GM12891 (cell line): ENCODE measurements around the gene ZNF581.

Experiments
- POLR2A ChIP-seq: IDR thresholded peaks from 2 replicates; pipeline ENCODE4 v1.6.1; 2011; ENCODE audit warnings: low read depth, low read length, control low read depth
- POLR2AphosphoS5 ChIP-seq: IDR thresholded peaks from 2 replicates; pipeline ENCODE4 v1.6.1; 2011; ENCODE audit warnings: low read depth, low read length, control low read depth
- SPI1 ChIP-seq: IDR thresholded peaks from 2 replicates; pipeline ENCODE4 v1.6.1; 2011; ENCODE audit warnings: low read depth, low read length, control low read depth
- TAF1 ChIP-seq: IDR thresholded peaks from 2 replicates; pipeline ENCODE4 v1.6.1; 2011; ENCODE audit warnings: low read depth, low read length, control low read depth

- TF ChIP-seq SPI1 (no peak), POLR2A (no peak), TAF1 (no peak), POLR2AphosphoS5 (no peak)
Observed at GRCh38 chr19:55691561-55692481, 48.4 kb downstream of the ZNF581 start.
